HG02973 (cell line): ENCODE results near the gene CTNNA2.

ENCODE experiments used
- ATAC-seq: cut with Tn5 transposase; IDR thresholded peaks from one replicate; pipeline ENCODE4 v1.9.1; 2021; ENCODE audit warnings: moderate library complexity; ENCODE audit not compliant: unreplicated experiment

CTNNA2 gene

DNA sequence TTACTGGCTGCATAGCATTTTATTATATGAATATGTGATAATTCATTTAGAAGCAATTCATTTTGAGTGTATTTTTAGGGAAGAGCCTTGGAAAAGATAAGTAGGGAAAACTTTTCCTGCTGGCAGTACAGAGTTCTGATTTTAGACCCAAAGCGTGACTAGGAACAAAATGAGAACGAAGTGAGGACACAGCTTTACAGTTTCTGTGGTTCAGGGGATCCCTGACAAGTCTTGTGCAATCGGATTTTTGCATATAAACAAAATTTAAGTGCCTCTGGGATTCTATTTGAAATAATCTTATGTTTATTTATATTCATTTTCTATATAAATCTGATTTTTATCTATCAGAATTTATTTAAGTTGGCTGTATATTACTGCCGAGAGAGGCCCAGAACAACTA, 402.6 kb downstream of the CTNNA2 start:
- no peak for ATAC-seq

DNA sequence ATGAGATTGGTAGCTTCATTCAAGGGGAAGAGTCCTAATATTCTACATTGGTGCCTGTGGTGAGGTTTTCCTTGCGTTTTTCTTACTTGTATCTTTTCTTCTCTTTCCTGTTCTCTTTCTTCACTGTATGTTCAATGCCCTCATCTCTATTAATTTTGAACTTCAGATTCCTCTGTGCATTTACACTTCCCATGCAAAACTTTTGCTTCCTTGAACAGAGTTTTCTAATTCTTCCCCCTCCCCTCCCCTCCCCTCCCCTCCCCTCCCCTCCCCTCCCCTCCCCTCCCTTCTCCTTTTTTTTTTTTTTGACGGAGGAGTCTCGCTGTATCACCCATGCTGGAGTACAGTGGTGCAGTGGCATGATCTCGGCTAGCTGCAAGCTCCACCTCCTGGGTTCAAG, 403.4 kb downstream of the CTNNA2 start:
- ATAC-seq = no peak

DNA sequence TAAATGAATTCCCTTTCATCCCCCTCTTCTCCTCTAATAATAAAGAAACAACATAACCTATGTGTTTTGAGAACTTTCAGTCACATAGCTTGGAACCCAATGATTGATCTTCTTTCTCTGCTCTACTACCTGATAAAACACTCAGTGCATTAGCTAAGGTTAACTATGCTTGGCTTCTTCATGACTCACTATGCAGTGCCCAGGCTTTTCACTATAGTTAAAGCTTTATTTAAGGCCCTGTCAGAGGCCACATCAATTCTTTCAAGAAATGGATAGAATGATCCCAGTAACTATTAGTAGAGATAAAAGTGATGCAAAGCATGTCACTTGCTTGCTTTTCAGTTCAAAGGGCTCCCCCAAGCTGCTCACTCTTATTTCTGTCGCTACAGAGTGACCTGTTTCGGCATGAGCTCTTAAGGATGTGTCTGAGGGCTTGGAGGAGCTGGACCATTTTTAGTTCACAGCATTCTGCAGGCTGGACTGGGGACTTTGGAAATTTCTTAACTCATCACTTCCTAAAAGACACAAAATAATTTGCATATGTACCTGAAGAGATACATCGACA, 407.7 kb downstream of the CTNNA2 start:
- ATAC-seq = no peak

DNA sequence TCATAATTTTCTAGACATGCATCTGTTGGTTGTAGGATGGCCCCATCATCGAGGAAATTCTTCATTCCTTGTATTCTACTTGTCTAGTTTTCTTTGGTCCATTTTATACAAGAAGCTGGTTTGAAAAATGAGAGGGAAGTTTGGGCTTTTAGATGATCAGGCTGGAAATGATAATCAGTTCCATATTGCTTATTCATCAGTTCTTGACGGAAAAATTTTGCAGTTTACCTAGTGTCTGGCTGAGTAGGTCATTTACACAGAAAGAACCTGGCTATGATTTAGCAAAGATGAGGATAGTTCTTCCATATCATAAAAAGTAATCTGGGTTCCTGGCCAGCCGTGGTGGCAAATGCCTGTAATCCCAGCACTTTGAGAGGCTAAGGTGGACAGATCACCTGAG, 416.8 kb downstream of the CTNNA2 start:
- ATAC-seq = no peak

DNA sequence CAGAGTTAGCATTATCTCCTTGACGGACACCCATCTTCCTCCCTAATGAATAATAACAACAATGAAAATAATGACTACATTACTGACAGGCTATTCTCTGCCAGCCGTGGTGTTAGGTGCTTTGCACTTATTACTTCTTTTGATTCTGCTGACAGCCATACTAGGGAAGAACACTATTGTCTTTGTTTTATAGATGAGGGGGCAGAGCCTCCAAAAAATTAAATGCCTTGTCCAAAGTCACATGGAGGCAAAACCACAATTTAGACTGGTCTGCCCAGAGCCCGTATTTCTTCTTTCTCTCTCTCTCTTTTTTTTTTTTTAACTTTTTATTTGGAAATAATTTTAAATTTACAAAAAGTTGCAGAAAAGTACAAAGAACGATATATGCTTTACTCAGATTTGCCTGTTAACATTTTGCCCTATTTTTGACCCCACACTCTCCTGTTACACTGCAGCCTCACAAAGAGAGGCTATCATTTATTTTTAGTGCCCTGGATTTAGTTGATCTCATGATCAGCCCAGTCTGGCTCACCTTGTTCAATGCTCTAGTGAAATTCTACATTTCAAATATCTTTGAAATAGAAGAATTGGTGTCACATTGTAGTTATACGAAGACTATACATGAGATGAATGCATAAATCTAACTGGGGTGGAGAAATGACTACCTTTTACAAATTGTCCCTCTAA, 422.3 kb downstream of the CTNNA2 start:
- no peak for ATAC-seq

DNA sequence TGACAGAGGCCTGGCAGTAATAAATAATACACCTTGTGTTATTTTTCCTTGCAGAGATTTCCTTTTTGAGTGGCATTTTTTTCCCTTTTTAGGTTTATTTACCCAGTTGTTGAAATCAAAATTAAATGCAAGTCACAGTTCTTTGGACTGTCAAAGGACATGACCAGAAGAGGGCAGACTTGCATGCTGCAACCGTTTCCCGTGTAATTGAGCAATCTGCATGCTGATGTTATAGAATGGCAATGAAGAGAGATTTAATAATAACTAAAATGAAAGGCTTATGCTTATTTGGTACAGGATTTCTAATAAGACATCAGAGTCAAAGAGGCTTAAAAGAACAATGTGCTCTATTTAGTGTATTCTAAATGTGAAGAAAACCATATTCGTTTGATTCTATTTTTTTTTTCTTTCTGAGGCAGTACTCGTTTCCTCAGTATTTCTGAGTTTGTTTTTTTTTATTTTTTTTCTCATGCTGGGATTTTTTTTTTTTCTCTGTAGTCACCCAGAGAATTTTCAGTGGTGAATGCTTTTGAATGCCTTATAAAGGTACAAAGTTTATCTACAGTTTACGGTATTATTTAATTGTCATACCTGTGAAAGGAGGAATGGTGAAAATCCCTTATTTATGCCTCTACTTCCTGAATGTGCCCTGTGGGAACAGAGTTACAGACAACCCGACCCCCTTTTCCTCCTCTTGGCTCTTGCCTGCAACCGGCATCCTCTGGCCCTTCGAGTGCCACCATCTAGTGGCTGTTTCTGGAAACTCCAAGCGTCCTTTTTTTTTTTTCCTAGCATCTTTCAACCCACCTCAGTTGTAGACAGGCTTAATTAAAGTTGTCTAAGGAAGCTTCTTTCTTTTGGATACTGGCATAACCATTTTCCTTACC, 423.2 kb downstream of the CTNNA2 start:
- no peak for ATAC-seq

DNA sequence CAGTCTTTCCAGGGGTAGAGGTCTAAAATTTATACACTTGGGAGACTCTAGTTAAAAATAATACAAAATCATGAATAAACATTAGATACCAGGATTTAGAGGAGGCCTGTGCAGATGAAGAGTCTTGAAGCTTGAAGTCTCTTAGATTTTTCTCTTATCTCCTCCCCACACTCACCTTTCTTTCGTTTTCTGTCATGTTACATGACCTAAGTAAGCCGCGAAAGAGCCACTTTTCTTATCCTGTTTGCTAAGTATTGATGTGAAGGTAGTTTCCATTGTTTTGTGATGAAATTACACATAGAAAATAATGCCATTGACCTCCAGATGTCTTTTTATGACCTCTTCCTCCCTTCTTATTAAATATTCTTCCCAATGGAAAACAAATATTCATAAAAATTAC, 423.9 kb downstream of the CTNNA2 start:
- no peak for ATAC-seq

DNA sequence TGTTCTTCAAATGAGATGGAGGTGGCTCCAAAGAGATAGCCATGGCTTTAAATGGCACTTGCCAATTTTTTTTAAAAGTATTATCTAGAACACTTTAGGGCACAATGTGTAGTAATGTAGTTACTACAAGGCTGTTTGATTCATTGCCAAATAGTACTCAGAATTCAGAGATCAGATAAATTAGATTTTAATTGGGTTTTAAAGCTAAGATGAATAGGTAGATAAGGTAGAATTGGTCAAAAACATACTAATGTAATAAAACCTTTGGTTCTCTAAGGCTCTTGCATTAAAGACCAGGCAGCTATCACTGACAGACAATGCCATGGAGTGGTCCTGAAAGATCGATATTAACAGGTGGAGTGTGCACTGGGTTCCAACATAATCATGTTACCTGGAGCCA, 425.8 kb downstream of the CTNNA2 start:
- no peak for ATAC-seq

DNA sequence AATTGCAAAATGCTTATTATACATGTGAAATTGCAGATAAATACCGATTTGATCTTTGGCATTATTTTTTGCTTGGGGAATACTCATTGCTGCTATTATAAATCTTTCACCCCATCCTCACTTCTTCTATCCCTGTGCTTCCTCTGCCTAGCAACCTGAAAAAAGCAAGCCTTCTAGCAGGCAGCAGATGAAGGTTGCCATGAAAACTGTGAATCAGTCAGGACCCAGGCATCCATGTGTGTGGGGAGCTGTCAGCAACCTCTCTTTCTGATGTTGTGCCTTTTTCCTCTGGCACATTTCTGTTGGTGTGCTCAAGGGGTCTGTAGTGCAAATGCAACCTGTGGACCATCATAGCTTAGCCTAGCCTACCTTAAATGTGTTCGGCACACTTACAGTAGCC, 427.5 kb downstream of the CTNNA2 start:
- no peak for ATAC-seq

DNA sequence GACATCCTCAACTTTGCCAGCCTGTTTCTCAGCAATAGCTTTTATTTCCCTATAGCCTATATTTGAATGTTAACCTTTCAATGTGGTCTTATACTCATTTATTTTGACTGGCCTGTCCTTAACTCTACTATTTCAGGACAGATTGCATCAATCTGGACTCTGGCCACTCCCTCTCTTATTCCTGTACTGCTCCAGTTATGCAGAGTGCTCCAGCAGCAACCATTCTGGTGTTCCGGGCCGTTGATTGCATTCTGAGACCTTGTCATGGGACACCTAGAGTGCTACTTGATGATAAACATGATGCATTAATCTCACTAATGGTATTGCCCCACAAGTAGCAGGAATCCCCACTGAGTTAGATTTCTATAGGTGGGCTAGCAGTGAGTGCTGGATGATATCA, 428.3 kb downstream of the CTNNA2 start:
- ATAC-seq = no peak

DNA sequence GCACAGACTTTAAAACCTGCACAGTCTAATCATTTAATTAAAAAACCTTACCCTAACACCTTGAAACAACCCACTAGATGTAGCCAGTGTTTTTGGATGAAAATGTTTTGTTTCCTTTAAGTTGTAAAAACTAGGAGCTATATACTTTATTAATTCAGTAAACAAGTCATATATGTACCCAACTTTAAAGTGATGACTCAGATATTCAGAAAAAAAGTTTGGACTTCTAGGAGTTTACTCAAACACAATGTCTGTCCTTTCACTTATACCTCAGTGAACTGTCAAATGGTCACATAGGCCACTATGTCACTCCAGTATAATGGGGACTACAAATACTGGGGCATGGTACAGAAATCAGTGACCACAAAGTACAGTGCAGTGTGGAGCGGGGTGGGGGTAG, 431.4 kb downstream of the CTNNA2 start:
- no peak for ATAC-seq

DNA sequence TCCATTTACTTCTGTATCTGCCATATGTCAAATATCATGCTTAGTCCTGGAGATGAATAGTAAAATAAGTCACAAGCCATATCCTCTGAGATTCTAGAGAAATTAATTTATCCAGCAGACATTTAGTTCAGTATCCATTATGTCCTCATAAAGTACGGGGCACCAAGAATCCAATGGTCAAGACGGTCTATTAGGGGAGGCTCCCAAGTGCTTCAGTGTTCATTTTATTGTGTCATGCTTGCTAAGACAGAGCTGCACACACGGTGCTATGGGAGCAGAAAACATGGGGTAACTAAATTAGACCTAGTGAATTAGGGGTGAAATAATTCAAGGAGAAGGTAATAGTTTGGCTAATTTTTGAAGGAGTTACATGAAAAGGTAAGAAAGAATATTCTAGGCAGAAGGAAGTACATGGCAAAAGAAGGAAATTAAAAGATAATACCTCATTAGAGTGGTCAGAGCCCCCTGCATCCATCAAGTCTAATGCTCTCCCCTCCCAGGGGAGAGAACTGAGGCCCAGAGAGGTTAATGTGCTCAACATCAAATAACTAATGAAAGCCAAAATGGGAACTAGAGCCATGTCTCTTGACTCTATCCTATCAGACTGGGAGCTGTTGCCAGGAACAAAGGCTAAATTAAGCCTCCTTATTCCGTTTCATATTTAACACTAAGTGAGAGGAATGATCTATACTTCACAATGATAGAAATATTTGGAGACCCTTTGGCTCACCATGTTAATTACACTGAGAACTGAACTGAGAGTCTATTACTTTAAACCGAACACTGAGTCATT, 433.0 kb downstream of the CTNNA2 start:
- ATAC-seq = no peak

DNA sequence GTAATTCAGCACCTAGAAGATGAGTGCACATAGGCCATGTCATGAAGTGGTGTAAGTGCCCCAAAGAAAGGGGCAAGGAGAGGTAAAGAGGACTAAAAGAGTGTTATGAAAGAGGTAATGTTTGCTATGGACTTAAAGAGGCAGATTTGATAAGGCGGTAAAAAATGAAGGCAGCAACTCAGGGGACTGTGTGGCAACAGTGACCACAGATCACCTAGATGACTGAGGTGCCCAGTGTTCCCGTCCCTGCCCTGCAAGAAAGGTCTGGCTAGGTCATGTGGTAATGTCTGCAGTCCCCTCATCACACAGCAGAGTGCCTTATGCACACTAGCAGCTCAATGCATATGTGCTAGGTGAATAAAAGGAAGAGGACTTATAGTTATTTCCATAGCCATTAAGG, 434.9 kb downstream of the CTNNA2 start:
- ATAC-seq = no peak

DNA sequence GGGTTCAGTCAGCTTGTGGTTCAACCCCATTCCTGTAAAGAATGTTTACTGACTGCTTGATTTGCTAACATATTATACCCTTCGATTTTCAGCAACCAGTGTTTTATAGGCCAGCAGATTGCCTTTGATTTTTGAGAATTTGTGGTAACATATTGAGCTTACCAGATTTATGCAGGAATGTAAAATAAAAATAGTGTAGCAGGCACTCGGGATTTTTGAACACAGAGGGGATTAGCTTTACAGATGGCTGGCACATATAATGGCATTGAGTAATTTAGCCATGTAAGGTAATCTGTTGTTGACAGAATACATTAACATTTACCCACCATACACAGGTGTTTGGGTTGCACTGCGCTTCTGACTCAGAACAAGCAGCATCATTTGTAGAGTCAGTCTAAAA, 437.7 kb downstream of the CTNNA2 start:
- no peak for ATAC-seq

DNA sequence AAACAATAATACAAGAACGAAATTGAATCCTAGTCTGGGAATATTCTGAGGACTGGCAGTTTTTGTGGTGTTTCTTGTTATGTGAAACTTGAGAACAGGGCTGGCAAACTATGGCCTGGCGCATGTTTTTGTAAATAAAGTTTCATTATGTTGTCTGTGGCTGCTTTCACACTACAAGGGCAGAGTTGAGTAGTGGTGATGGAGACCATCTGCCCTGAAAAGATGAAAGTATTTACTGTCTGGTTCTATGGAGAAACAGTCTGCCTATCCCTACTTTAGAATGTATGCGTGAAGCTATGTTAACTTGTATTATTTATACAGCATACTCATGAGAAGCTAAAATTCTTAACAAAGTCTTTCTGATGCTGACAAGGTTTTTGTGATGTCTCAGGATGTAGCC, 439.8 kb downstream of the CTNNA2 start:
- ATAC-seq = no peak

DNA sequence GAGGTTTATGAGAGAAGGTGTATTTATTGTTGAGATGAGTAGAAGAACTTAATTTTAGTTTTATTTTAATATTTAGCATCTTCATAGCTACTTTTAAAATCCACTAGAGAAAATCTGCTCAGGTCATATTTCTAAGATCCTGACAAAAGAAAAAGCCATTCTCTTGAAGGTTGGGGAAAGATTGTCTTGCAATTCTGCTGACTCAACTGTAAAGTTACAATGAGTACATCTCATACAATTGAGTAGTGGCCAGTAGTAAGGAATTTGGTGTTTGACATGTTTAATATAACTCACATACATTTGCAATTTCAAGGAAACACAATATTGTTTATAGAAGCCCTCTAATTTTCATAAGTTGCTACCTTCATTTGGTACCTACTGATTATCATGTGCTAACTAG, 447.2 kb downstream of the CTNNA2 start:
- no peak for ATAC-seq

DNA sequence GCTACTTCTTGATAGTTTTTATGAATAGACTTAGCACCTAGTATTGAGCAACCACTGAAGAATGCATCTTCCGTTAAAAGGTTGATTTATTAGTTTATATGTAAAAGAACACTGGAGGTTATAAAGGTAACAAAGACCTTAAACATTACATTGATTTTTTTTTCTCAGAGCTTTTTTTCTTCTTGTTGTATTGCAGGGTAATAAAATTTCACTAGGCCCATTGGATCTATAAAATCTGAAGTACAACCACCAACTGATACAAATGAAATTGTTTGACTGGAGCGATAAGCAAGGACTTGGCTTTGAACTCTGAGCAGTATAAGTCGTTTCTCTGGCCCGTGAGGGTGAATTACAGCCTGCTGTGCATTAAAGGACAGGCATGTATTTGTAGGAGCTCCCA, 447.7 kb downstream of the CTNNA2 start:
- no peak for ATAC-seq

DNA sequence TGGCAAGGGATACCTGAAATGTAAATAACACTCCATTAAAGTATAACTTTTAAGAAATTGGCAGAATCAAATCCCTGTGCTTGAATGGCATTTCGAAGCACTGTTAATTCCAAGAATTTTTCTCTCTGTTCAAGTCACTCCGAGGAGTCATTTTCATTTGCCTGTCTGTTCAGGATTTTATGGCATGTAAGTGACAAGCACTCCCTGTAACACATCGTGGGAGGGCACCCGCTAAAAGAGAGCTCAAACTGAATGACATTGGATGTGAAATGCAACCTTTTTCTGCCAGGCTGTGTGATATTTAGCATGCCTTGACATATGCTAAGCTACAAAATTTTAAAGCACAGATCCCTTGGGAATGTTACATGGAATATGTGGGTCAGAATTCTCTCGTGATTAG, 452.1 kb downstream of the CTNNA2 start:
- ATAC-seq = no peak

DNA sequence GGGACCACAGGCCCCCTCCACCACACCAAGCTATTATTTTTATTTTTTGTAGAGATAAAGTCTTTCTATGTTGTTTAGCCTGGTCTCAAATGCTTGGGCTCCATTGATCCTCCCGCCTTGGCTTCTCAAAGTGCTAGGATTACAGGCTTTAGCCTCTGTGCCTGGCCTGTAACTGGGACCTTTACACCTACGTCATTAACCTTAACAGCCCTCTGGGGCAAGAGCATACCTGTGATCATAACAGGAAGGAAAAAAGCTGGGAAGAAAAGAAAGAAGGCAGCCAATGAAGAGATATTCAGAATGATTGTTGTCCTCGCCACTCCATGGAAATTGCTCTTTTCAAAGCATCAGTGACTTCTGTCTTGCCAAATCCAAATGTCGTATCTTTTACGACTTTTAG, 453.5 kb downstream of the CTNNA2 start:
- ATAC-seq = no peak

DNA sequence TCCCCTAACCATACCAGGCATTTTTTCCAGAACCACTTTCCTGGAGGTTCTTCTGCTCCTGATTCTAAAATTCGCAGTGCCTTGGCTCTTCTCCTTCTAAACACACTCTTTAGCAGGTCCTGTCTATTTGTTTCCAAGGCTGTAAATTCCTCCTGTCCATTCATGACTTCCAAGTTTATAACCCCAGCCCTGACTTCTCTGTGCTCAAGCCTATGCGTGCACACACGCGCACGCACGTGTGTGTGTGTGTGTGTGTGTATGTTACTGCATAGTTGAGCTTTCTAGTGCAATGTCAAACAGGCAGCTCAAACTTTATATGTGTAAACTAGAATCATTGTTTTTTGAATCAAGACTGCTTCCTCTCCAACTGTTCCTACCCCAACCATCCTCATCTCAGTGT, 454.0 kb downstream of the CTNNA2 start:
- ATAC-seq = no peak

DNA sequence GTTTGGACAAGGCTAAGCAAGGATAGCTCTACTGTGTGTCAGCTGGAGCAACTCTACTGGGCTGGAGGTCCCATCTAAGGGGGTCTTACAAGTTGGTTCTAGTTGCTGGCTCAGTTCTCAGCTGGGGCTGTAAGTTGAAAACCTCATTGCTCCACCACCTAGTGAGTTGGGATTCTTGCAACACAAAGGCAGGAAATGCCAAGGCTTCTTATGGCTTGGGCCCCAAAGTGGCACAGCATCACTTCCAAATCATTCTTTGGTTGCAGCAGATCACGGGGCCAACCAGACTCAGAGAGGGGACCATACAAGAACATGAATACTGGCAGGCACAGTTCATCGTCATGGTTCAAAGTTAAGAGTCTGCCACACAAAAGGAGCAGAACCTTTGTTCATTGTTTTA, 459.0 kb downstream of the CTNNA2 start:
- ATAC-seq = no peak
